ENCODE measurements around the gene GSTO2. TPM values are rescaled to one million over a fixed set of nuclear protein-coding genes. Genes with fewer than 3 reads are reported as not detected.

GSTO2 gene
- total RNA-seq, 1 donor, result 3.4 TPM

DNA sequence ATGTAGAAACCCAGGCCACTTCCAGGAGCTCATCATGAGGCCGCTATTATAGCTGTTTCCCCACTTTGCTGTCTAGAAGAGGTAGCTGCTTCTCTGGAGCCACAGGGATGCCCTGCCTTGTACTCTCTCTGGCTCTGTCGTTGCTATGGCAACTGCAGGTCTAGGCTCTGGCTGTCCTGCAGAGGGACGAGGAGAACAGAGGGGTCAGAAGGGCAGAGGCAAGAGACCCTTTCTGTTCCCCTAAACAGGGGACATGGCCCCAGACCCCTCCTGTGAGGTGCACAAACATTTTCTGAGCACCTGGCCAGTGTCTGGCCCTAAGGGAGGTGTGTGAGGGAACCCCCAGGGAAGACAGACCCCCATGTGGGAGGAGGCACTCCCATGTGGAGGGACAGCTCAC lies 37.9 kb downstream of the GSTO2 start:
- TF ChIP-seq CTCF (IDR thresholded peaks at IDR 0.05; ENCODE audit: insufficient read depth, low read length), result no peak
- no peak overlapping the region for H3K4me3 ChIP-seq (ENCODE audit: low read depth, low read length)
- no peak for DNase-seq (ENCODE audit: low read depth)

GRCh38 chr10:104307576-104308438 lies 38.8 kb downstream of the GSTO2 start:
- DNase-seq (ENCODE audit: low read depth), result peak; percentile 45
- TF ChIP-seq CTCF (IDR thresholded peaks at IDR 0.05; ENCODE audit: insufficient read depth, low read length), result no peak
- H3K4me3 ChIP-seq (ENCODE audit: low read depth, low read length), result no peak overlapping the region

GRCh38 chr10:104308439-104308903 lies 39.5 kb downstream of the GSTO2 start:
- no peak overlapping the region for H3K4me3 ChIP-seq (ENCODE audit: low read depth, low read length)
- no peak for TF ChIP-seq CTCF (IDR thresholded peaks at IDR 0.05; ENCODE audit: insufficient read depth, low read length)
- no peak for DNase-seq (ENCODE audit: low read depth)

GRCh38 chr10:104309980-104310978 lies 41.3 kb downstream of the GSTO2 start:
- DNase-seq (ENCODE audit: low read depth), result peak; percentile 88
- H3K4me3 ChIP-seq (ENCODE audit: low read depth, low read length), result no peak overlapping the region
- no peak for TF ChIP-seq CTCF (IDR thresholded peaks at IDR 0.05; ENCODE audit: insufficient read depth, low read length)

DNA sequence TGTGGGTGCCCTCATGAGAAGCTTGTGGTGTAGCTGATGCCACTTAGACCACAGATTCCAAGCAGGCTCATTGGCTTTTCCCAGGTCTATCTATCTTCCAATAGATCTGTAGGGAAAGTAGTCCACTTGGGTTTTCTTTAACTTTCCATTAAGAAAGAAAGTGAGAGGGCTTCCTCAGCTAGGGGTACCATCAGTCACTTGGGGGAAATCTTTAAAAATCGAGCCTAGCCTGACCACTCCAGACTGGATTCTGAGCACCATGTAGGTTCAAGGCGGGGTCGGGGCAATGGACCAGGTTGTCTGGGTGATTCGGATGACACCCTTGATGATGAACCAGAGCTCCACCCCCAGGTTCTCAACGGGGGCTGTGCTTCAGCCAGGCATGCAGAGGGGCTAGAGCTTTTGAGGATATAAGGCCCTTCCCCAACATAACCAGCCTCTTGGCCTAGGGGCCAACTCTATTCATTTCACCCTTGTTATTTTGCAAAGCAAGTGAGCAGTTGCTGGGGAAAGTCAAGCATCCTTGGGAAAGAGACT lies 42.3 kb downstream of the GSTO2 start:
- H3K4me3 ChIP-seq (ENCODE audit: low read depth, low read length), result no peak overlapping the region
- no peak for DNase-seq (ENCODE audit: low read depth)
- no peak for TF ChIP-seq CTCF (IDR thresholded peaks at IDR 0.05; ENCODE audit: insufficient read depth, low read length)
